Tibial nerve (tissue), 4 donors: ENCODE measurements around the gene MED12L. TPM values are rescaled to one million over a fixed set of nuclear protein-coding genes. Genes with fewer than 3 reads are reported as not detected.

ENCODE experiments used
- DNase-seq, 2 donors: peaks; one replicate each; pipeline ENCODE4 v3.0.0-alpha.2; 2019; ENCODE audit warnings: low spot score in 2 of 2
- H3K27ac ChIP-seq, 4 donors: fragments of 200-600 bp; sonication (generic) in 3 of 4; one replicate each; pipeline ENCODE4 v1.5.1; 2017 to 2019; ENCODE audit warnings: mild to moderate bottlenecking in 1 of 4
- H3K27me3 ChIP-seq, 2 donors: fragments of 200-600 bp; sonication (generic) in 1 of 2; one replicate each; pipeline versions ENCODE4 v1.5.1 to v1.6.0; 2017 to 2019
- H3K36me3 ChIP-seq, 3 donors: fragments of 200-600 bp; sonication (generic); one replicate each; pipeline ENCODE4 v1.5.1; 2018 to 2019
- H3K4me1 ChIP-seq, 4 donors: fragments of 200-600 bp; sonication (generic) in 3 of 4; one replicate each; pipeline ENCODE4 v1.5.1; 2017 to 2019
- H3K4me3 ChIP-seq, 4 donors: fragments of 200-600 bp; sonication (generic) in 3 of 4; one replicate each; pipeline ENCODE4 v1.5.1; 2017 to 2019; ENCODE audit warnings: mild to moderate bottlenecking in 1 of 4, moderate library complexity in 1 of 4
- H3K9me3 ChIP-seq, 4 donors: fragments of 200-600 bp; sonication (generic) in 3 of 4; one replicate each; pipeline ENCODE4 v1.5.1; 2017 to 2019
- EP300 ChIP-seq, 2 donors: sonication (generic); formaldehyde crosslinking; IDR thresholded peaks; one replicate each; pipeline ENCODE4 v1.6.1; 2017; ENCODE audit warnings: antibody characterized with exemption in 2 of 2, mild to moderate bottlenecking in 1 of 2
- POLR2A ChIP-seq, 2 donors: fragments of 450-650 bp; IDR thresholded peaks; one replicate each; pipeline ENCODE4 v1.6.1; 2017; ENCODE audit warnings: antibody characterized with exemption in 2 of 2, mild to moderate bottlenecking in 2 of 2, moderate library complexity in 2 of 2
- WGBS, 2 donors: methylation state at CpG; one replicate each; pipeline ENCODE4 v1.1.5; 2018; 5-methylcytosine and 5-hydroxymethylcytosine counted together
- total RNA-seq, 4 donors: library from RNA; depleted of rRNA; stranded (reverse); fragments of >200 nt; gene quantifications; one replicate each; pipeline ENCODE4 v1.1.0, GENCODE V29; 2016
- TF ChIP-seq, protein P1 (sequence below), 5 experiments: fragments of 200-600 bp in 3 of 5; fragments of 450-650 bp in 2 of 5; sonication (generic) in 3 of 5; IDR thresholded peaks; one replicate each; pipeline ENCODE4 v1.5.1; 2016 to 2019; ENCODE audit warnings: antibody characterized with exemption in 5 of 5, mild to moderate bottlenecking in 3 of 5, moderate library complexity in 2 of 5

Gene MED12L
- total RNA-seq, 4 donors from 2014 or later, result 1.2 to 5.9 (median 2.4) TPM

DNA sequence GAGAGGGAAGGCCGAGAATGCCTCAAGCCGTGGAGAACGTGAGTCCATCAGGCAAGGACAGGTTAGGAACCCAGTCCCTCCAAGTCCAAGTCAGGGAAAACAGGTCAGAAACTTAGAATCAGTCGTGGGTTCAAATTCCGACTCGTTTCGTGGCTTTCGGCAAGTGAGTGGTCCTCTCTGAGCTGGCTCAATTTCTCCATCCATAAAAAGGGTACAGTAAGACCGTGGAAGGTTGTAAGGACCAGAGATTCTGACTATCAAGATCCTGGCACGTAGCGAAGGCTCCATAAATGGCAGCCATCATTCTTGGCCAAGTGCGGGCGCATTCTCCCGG is 604 bp upstream of the MED12L start:
- peak overlapping the region in 1 of 4 donors; percentile 83 for H3K27ac ChIP-seq

DNA sequence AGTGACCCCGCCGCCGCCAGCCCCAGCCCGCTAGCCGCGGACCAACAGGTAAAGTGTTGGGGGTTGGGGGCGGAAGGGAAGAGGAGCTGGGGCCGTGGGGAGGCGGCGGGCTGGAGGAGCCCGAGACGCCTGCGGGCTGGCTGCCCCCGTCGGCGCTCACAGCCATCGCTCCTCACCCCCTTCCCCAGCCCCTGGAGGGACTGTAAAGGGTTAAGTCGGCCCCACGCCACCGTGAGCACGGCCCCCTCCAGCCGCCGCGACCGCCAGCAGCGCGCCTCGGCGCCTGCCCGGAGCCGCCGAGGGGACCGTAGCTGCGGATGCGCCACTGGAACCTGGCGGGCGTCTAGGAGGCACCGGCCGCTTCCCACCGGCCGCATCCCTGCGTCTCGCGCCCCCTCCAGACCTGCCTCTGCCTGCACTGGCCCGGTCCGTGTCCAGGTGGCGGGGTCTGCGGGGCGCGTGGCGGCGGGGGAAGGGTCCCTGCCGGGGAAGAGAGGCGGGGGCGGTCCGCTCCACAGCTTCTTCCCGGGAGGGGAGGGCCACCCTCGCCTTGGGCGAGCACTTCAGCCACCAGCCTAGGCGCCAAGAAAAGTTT is 522 bp downstream of the MED12L start:
- H3K4me3 ChIP-seq, result peak overlapping the region; percentile 42 to 82 (median 52)
- peaks cover 0 to 25% of the 10 kb centered on the region in 2 donors for H3K27me3 ChIP-seq
- TF ChIP-seq EP300 (IDR thresholded peaks at IDR 0.05), result no peak
- TF ChIP-seq, protein P1, sequence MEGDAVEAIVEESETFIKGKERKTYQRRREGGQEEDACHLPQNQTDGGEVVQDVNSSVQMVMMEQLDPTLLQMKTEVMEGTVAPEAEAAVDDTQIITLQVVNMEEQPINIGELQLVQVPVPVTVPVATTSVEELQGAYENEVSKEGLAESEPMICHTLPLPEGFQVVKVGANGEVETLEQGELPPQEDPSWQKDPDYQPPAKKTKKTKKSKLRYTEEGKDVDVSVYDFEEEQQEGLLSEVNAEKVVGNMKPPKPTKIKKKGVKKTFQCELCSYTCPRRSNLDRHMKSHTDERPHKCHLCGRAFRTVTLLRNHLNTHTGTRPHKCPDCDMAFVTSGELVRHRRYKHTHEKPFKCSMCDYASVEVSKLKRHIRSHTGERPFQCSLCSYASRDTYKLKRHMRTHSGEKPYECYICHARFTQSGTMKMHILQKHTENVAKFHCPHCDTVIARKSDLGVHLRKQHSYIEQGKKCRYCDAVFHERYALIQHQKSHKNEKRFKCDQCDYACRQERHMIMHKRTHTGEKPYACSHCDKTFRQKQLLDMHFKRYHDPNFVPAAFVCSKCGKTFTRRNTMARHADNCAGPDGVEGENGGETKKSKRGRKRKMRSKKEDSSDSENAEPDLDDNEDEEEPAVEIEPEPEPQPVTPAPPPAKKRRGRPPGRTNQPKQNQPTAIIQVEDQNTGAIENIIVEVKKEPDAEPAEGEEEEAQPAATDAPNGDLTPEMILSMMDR (IDR thresholded peaks at IDR 0.05), result no peak
- TF ChIP-seq POLR2A (IDR thresholded peaks at IDR 0.05), result no peak
- H3K9me3 ChIP-seq, result no peaks in the 10 kb centered on the region
- 0 to 2% methylated on average over 12 to 35 of the region's 60 CpGs for WGBS, 2 donors
- H3K36me3 ChIP-seq, result no peaks in the 10 kb centered on the region
- H3K4me1 ChIP-seq, result peaks cover 0 to 33% (median 10%) of the 10 kb centered on the region in 4 donors
- peak overlapping the region in 3 of 4 donors; percentile 0 to 83 (median 65) for H3K27ac ChIP-seq
- no peak for DNase-seq

More for the DNA sequence above, 604 bp upstream of the MED12L start:
- DNase-seq, result no peak
- H3K27me3 ChIP-seq, result peaks cover 0 to 25% of the 10 kb centered on the region in 2 donors
- TF ChIP-seq POLR2A (IDR thresholded peaks at IDR 0.05) (no peak), EP300 (IDR thresholded peaks at IDR 0.05) (no peak)
- TF ChIP-seq, protein P1 (IDR thresholded peaks at IDR 0.05), result no peak
- H3K36me3 ChIP-seq, result no peaks in the 10 kb centered on the region
- peak overlapping the region; percentile 42 to 82 (median 52) for H3K4me3 ChIP-seq
- WGBS, 2 donors, result 45 to 47% methylated on average over 14 of the region's 14 CpGs
- peaks cover 0 to 33% (median 10%) of the 10 kb centered on the region in 4 donors for H3K4me1 ChIP-seq
- H3K9me3 ChIP-seq, result no peaks in the 10 kb centered on the region

DNA sequence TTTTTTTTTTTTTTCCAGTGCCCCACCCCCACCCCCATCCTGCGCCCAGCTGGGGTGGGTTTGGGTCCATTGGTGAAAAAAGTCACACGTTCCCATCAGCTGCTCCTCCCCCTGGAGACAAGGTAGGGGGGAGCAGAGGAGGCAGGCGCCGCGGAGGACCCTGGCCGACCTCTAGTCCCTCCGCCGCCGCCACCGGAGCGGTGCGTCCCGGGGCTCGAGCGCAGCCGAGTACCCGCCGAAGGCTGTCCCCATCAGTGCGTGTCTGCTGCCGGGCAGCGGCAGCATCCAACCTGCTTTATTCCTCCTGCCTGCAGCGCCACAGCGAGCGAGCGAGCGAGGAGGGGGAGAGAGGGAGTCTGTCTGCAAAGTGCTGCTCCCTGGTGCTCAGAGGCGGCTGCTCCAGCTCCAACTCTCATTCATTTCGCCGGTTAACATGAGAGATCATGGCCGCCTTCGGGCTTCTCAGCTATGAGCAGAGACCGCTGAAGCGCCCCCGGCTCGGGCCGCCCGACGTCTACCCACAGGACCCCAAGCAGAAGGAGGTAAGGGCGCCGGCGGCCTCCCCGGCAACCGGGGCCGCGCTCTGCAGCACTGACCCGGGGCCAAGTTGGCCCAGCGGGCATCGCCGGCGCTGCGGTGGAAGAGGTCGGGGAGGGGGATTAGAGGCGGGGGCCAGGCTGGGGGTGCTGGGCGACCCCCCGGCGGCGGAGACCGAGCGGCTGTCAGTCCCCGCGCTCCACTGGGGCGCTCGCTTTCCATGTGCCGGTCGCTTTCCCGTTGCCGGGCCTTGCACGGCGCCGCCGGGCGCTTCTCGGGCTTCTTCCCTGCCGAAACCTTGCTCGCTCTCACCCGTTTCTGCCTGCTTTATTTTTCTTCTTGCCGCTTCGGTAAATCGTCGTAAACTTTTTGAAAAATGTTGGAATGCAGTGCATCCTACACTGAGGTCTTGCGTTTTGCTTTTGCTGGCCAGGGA is 1.3 kb downstream of the MED12L start:
- DNase-seq, result peak; percentile 39 to 55
- peaks cover 0 to 33% (median 10%) of the 10 kb centered on the region in 4 donors for H3K4me1 ChIP-seq
- H3K4me3 ChIP-seq, result peak overlapping the region; percentile 42 to 82 (median 52)
- TF ChIP-seq, protein P1 (IDR thresholded peaks at IDR 0.05), result peak; percentile 16 to 54 (median 47)
- TF ChIP-seq POLR2A (IDR thresholded peaks at IDR 0.05), result no peak
- no peaks in the 10 kb centered on the region for H3K36me3 ChIP-seq
- H3K27me3 ChIP-seq, result peaks cover 0 to 25% of the 10 kb centered on the region in 2 donors
- 4 to 8% methylated on average over 35 to 48 of the region's 81 CpGs for WGBS, 2 donors
- peak overlapping the region in 2 of 4 donors; percentile 65 to 83 for H3K27ac ChIP-seq
- H3K9me3 ChIP-seq, result no peaks in the 10 kb centered on the region

DNA sequence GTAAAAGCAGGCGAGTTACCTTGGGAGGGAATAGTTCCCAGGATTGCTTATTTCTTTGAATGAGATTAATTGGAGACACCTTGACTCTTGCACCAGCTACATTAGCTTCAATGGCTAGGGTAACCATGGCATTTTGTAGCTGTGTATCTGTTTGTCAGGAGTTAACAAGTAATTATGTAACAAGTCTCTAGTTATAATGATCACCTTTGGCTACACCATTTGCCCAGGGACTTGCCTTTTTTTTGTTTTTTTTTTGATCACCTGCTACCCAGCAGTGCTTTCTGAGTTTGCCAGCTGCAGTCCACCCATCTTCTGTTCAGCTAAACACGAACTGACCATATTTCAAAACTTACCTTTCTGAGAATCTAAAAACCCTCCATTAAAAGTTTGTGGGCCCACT is 2.2 kb downstream of the MED12L start:
- Histone ChIP-seq H3K4me1 (peaks cover 0 to 33% (median 10%) of the 10 kb centered on the region in 4 donors), H3K36me3 (no peaks in the 10 kb centered on the region), H3K27me3 (peaks cover 0 to 20% of the 10 kb centered on the region in 2 donors), H3K4me3 (no peak overlapping the region), H3K27ac (no peak overlapping the region), H3K9me3 (no peaks in the 10 kb centered on the region)
- 87 to 92% methylated on average over 2 of the region's 2 CpGs for WGBS, 2 donors
- no peak for TF ChIP-seq POLR2A (IDR thresholded peaks at IDR 0.05)
- TF ChIP-seq, protein P1 (IDR thresholded peaks at IDR 0.05), result no peak
- no peak for TF ChIP-seq EP300 (IDR thresholded peaks at IDR 0.05)
- DNase-seq, result no peak
